ENCODE data around the gene RPIA.
"Not testable (repeated sequence)": the region's sequence is repeated elsewhere in the genome, so short reads cannot be mapped to it uniquely, and the experiment has no call there.

The RPIA gene

GRCh38 chr2:88691339-88692183 is at the start of gene RPIA:
RPIA (plus strand) TSS chr2:88691673; CDS start chr2:88691699, 26 bp downstream.
- peak; percentile 98 for DNase-seq (ENCODE audit: low spot score)

DNA sequence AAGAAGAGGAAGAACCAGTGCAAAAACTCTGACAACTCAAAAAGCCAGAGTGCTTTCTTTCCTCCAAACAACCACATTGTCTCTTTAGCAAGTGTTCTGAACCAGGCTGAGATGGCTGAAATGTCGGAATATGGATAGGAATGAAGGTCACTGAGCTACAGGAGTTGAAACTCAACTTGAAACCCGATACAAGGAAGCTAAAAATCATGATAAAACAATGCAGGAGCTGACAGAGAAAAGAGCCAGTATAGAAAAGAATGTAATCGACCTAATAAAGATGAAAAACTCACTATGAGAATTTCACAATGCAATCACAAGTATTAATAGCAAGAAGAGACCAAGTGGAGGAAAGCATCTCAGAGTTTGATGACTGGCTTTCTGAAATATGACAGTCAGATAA is 49.2 kb upstream of the RPIA start:
- no peak for DNase-seq (ENCODE audit: low spot score)

DNA sequence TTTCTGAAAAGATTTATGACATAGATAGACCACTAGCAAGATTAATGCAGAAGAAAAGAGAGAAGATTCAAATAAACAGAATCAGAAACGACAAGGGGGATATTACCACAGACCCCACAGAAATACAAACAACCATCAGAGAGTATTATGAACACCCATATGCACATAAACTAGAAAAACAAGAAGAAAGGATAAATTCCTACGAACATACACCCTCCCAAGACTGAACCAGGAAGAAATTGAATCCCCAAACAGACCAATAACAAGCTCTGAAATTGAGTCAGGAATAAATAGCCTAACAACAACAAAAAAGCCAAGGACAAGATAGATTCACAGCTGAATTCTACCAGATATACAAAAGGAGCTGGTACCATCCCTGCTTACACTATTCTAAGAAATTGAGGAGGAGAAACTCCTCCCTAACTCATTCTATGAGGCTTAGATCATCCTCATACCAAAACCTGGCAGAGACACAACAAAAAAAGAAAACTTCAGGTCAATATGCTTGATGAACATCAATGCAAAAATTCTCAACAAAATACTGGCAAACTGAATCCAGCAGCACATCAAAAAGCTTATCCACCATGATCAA is 46.1 kb upstream of the RPIA start:
- not testable (repeated sequence) for DNase-seq (ENCODE audit: low spot score)

- no peak for DNase-seq (ENCODE audit: low spot score)
Observed at GRCh38 chr2:88651646-88652045, 39.8 kb upstream of the RPIA start.

GRCh38 chr2:88654714-88655113 is 36.8 kb upstream of the RPIA start:
- no peak for DNase-seq (ENCODE audit: low spot score)

DNA sequence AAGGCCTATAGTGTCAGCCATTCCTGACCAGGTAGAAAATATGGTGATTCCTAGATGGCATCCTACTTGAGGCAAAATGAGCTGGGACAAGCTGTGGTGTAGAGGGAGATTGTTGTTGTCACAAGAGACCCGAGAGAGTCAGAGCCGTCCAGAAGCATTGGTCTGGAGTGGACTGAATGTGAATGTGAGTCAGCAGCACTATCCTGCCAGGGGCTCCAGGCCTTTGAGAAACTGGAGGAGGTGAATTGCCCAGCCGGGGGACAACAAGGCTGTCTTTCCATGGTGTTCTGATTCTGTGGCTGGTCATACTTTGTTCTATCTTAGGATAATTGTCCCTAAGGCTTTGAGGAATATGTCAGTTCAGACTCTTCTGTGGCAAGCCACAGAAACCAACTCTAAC is 34.8 kb upstream of the RPIA start:
- no peak for DNase-seq (ENCODE audit: low spot score)

DNA sequence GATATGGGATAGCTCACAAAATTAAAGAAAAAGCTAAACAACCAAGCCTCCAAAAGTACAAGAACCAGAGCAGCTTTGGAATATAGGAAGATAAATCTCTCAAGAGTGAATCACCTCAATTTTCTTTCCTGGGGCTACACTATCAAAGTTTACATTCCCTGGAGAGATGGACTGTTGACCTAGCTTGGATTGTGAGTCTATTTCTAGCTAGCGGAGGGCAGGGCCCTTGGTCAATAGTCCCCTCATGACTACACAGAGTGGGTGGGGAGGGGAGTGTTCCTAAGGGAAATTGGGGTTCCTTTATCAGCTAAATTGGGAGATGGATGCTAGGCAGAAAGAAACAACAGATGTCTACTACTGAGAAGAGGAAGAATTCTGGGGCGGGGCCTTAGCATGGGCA is 34.3 kb upstream of the RPIA start:
- DNase-seq (ENCODE audit: low spot score) = no peak

- no peak for DNase-seq (ENCODE audit: low spot score)
Observed at GRCh38 chr2:88658326-88658725, 33.1 kb upstream of the RPIA start.

DNA sequence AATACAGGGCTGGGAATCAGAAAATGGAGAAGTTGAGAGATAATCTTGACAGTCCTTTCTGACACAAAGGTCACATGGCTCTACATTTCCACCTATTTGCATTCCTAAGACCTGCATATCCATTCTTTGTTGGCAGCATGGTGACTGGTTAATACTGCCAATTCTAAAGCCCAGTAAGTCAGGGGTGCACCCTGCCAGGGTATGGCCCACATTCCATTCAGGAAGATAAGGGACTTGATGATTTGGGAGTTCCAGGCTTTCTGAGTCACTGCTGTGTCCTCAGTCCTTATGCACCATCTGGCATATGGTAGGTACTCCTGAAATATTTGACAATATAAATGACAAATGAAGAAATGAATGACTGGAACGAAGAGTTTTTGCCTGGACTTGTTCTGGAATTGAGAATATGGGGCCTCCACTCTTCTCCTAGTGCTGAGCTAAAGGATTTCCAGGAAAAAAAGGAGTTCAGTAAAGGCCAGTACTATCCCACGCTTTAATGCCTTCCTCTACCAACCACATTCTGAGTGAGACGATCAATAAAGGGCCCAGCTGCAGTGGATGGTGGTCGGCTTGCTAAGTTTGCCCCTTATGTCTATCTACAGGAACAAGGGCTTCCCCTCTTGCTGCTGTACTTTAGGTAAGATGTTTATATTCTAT is 32.5 kb upstream of the RPIA start:
- DNase-seq (ENCODE audit: low spot score) = no peak

GRCh38 chr2:88659538-88659915 is 31.9 kb upstream of the RPIA start:
- DNase-seq (ENCODE audit: low spot score) = peak; percentile 53

GRCh38 chr2:88660622-88661021 is 30.9 kb upstream of the RPIA start:
- no peak for DNase-seq (ENCODE audit: low spot score)

GRCh38 chr2:88666576-88666975 is 24.9 kb upstream of the RPIA start:
- DNase-seq (ENCODE audit: low spot score) = no peak

GRCh38 chr2:88667219-88667618 is 24.3 kb upstream of the RPIA start:
- DNase-seq (ENCODE audit: low spot score) = no peak

DNA sequence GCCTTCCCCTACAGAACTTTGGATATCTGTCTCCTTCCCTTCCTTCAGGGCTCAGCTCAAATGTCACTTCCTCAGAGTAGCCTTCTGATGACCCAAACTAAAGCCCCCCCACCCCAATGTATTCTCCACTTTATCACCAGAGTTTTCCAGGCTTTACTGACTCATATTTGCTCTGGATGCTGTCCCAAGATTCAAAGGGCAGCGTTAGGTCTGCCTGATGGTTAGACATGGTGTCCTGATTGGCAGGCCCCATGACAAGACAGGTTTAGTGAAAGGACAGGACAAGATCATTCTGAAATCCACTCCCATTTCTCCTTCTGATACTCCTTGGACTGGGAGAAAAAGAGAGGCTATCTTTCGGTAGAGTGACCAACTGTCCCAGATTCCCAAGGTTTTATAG is 22.6 kb upstream of the RPIA start:
- no peak for DNase-seq (ENCODE audit: low spot score)

DNA sequence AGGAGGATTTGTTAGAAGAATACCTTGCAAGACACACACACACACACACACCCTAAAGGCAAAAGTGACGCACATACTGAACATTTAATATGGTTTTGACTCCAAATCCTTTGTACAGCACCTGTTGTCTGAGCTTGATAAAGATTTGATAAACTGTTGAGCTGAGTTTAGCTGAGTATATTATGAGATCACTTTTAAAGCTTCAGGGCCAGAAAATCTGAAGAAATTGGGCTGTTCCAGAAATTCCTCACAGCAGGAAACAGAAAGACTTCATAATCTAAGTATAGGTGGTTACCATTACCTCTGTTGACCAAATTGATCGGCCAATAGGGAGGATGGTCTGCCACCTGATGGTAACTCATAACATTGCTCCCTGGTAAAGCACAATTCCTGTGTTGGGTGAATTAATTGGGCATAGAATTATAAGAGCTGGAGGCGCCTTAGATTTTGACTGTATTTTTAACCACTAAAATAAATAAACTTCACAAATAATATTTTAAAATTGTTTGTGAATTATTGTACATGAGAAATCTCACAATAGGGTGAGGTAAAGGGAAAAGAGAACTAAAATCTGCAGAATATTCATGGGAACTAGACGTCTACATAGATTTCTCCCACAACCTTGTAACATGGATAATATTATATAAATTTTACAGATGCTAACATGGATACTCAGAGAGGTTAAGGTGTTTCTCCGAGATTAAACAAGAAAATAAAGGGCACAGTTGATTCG is 21.8 kb upstream of the RPIA start:
- peak; percentile 66 for DNase-seq (ENCODE audit: low spot score)

DNA sequence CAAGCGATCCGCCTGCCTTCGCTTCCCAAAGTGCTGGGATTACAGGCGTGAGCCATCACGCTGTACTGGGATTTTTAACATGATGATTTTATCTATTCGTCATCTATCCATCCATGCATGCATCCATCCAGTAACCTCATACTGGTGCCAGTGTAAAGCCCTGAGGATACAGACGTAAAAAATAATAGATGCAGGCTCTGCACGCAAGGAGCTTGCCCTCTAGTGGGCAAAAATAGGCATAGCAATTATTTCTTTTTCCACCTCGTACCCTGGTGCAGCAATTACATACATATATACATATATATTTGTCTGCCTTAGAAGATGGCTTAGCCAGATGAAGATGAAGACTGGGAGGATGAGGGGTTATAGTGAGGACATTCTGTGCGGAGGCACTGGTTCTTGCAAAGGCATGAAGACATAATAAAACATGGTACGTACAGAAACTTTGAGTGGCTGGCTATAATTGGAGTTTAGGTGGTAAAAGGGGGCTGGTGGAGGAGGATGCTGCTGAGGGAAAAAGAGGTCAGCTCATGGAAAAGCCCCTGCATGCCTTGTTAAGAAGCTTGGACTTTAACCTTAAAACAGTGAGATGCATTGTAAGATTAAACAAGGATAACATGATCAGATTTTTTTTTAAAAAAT is 19.6 kb upstream of the RPIA start:
- DNase-seq (ENCODE audit: low spot score) = peak; percentile 79

- DNase-seq (ENCODE audit: low spot score) = no peak
Observed at GRCh38 chr2:88673363-88673762, 18.1 kb upstream of the RPIA start.

DNA sequence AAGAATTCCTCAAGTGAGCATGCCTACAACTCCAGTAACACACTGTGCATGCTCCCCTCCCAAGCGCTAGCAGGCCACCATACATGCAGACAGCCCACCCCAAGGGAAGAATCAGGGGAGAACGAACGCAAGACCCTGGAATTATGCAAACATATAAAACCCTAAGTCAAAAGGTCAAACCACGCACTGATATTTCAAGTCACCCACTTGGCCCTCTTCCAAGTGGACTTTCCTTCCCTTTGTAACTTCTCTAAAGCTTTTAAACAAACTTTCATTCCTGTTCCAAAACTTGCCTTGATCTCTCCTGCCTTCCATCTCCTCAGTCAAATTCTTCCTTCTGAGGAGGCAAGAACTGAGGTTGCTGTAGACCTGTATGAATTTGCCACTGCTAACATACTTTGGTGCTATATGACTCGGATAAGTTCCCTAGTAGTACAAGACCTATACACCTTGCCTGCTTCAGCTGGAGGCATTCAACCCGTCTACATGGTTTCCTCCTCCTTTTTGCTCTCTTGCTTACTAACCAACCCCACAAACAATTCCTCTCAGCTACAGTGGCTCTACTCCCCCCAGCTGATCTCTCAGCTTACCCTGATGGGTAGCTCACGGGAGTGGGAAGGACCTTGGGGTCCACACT is 11.1 kb upstream of the RPIA start:
- no peak for DNase-seq (ENCODE audit: low spot score)

DNA sequence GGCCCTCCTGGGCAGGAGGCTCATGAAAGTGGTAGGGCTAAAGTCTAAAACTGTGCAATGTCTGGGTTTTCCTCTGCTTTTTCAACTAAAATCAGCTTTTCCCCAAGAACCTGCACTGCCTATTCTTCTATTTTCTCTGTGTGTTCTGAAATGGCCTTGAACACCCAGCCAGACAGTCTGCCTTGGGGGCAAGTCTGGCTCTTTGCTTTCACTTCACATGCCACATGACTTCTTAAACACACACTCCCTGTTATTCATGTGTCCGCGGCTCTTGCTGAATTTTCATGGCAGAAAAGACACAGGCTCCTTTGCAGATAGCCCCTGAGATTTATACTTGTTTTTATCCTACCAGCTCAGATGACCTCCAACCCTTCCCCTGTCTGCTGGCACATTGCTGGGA is 10.6 kb upstream of the RPIA start:
- DNase-seq (ENCODE audit: low spot score) = peak; percentile 17

DNA sequence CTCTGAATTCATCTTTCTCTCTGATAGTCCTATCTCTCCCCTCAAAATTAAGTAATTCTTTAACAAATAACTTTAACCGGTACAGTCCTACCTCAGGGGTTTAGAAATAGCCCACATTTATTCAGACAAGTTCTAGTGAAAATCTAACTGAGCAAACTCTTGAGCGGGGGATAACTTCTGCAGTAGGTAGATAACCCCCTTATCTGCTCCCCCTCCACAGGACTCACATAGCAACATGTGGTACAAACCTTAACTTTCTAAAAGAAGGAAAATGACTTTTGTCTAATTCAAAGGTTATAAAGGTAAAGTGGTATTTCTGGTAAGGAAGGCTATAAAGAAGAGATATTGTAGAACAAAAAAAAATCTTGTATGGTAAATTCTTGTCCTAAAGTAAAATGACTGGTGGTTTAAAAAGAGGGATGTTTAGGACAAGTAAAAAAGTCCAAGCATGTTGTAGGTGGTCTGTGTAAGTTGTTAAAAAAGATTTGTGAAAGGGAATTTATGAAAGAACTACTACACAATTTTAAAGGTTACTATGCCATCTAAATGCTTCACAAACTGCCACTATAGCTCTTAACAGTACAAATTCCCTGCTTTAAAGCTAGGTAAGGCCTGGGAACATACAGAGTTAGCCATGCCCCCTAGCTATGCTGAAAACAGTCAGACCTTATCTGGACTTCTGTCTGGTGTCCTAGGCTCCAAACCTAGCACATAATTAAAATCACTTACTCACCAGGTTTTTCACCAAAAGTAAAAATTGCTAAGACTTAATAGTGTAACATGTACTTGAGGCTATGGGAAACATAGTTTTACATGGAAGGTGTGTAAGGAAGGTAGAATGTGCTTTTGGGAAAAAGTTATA is 8.1 kb upstream of the RPIA start:
- DNase-seq (ENCODE audit: low spot score) = no peak

DNA sequence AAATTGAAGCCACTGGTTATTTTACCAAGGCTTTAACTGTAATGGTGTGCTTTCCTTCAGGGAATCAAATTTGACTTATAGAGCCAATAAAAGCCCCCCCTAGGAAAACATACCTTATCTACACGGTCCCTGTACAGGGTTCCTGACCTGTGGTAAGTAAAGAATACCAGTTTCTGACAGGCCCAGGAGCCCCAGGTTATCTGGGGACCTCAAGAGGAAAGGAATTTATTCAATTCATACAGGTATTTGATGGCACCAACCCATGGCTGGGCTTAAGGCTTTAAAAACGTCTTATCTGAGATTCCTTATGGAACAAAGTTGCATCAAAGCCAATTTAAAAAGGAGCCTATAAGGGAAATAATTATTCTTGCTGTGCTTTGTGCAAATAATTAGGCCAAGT is 7.0 kb upstream of the RPIA start:
- DNase-seq (ENCODE audit: low spot score) = no peak

Measured in COLO829 (cell line).